ENCODE results near the gene FREM1.
A peak's percentile ranks its signal among the peaks of the same experiment; 100 is the strongest.

FREM1 gene

DNA sequence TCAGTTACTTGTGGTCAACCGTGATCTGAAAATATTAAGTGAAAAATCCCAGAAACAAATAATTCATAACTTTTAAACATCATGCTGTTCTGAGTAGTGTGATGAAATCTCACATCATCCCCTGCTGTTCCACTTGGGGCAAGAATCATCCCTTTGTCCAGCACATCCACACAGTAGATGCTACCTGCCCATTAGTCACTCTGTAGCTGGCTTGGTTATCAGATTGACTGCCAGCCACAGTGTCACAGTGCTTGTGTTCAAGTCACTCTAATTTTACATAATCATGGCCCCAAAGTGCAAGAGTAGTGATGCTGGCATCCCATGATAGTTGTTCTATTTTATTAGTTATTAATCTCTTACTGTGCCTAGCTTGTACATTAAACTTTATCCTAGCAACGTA is 148.6 kb downstream of the FREM1 start:
- DNase-seq (ENCODE audit: low read depth) = no peak

DNA sequence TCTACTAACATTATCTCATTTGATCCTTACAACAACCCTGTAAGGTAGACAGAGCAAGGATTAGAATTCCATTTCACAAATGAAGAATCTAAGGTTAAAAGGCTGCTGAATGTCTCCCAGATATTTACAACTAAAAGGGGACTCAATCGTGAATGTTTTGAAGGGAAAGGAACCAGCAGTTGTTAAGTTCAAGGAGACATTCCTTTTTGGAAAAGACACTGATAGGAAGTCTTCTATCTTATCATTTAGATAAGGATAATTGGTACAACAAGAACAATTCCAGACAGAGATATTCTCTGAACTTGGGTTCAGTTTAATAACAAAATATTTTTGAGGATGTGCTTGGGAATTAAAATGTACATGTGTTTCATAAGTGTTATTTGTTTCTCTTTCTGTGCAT is 150.2 kb downstream of the FREM1 start:
- no peak for DNase-seq (ENCODE audit: low read depth)

DNA sequence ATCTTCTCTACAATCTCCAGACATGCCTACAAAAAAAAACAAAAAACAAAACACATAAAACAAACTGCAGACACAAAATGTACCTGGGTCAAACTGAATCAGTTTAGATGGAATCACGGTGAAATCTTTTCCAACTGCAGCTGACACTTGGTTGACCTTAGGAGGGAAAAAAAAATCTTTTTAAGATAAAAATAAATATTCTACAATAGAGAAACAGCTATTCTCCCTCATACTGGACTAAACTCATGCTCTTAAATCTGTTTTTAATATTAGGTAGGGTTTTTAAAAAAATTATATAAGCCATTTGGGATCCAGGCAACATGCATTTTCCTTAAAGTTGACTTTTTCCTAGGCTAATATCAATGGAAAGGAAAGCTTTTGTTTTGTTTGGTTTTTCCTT is 153.9 kb downstream of the FREM1 start:
- no peak for DNase-seq (ENCODE audit: low read depth)

DNA sequence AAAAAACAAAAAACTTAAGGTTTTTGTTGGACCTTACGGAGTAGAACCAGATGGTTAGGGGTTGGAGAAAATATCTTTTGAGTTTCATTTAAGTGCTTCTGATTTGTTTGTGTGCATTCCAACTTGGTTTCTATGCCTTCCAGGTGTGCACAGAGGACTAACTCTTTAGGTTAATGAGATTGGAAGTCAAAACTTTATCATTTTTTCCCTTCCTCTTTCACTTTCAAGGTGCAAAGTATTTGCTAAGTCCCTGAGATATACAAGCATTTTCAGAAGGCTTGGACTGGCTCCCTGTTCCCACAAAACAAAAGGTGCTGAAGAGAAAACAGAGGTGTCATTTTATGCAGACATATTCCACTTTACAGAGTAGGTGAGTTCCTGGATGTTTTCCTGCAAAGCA is 157.4 kb downstream of the FREM1 start:
- no peak for DNase-seq (ENCODE audit: low read depth)

DNA sequence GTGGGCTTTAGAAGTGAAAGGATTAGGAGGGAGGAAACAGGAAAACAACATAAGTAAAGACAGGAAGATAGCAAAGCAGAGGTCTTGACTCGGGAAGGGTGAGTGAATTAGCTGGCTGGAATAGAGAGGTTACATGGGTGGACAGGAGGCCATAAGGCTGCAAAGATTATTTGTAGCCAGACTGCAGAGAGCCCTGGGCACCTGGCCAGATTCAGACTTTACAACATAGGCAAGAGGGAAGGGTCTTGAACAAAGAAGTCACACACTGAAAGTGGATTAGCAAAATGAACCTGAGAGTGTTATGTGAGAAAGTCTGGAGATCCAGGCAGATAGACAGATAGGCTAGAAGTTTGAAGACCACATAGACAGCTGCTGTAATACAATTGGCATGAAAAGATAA is 158.0 kb downstream of the FREM1 start:
- DNase-seq (ENCODE audit: low read depth) = no peak

DNA sequence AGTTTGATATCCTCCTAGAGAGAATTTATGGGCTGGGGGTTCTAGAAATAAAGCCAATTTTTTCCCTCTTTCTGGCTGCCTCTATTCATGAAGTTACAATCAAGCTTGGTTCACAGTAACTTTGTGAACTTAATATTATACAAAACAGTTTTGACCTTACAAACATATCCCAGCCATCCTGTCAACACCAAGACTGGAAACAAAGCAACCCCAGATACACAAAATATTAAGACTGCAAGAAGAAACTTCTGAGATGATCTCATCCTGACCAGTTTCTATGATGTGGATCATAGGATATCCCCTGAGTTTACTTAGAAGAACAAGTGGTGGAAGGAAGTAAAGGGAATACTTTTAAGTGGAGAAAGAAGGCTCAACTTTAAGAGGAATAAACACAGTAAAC is 159.4 kb downstream of the FREM1 start:
- DNase-seq (ENCODE audit: low read depth) = no peak

DNA sequence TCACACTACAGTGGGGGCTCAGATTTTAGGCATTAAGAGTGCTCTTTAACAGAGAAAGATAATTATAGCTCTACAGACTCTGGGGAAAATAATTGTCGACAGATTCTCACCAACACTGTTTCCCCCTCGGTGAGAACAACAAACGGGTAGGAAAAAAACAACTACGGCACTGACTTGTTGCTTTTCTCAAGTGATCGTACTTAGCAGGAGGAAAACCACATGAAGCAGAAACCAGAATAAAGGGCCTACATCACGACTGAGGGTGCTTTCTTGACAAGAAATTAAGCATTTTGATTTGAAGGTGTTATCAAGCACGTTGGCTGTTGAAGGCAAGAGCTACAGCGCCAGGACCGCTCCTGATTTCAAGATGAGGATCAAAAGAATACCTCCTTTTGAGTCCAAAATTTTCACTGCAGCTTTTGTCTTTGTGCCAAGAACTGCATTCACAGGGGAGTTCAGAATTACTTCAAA is 160.5 kb downstream of the FREM1 start:
- DNase-seq (ENCODE audit: low read depth) = no peak

DNA sequence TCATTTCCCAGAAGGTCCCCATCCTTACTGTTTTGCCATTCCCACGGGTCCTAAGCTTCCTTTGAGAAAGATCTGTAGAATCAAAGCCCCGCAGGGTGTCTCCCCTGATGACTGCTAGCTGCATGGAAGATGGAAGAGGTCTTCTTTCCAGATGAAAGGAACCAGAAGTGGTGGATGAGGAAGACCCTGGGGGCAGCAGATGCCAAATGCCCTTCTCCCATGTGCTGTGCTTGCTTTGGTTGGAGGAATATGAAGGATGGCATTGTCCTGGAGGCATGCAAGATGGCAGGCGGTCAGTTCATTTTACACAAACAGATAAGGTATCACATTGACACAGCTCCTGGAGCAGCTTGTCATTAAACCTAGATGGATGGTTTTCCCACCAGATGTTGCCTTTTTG is 161.9 kb downstream of the FREM1 start:
- DNase-seq (ENCODE audit: low read depth) = no peak

DNA sequence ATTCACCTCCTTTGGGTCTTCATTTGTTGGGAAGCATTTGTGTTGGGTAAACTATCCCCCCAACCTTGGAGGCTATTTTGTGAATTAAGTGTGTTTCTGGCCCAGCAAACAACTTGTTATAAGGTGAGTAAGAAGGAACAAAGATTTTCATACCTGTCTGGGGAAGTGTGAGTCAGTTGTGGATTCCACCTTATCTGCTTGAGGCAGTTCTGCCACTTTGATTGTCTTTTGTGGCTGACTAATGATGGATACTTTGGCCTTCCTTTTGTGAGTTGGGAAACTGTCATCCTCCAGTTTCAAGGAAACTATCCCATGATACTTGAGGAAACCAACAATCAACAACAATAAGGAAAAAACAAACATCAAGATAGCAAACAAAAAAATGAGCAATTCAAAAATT is 163.1 kb downstream of the FREM1 start:
- DNase-seq (ENCODE audit: low read depth) = no peak

DNA sequence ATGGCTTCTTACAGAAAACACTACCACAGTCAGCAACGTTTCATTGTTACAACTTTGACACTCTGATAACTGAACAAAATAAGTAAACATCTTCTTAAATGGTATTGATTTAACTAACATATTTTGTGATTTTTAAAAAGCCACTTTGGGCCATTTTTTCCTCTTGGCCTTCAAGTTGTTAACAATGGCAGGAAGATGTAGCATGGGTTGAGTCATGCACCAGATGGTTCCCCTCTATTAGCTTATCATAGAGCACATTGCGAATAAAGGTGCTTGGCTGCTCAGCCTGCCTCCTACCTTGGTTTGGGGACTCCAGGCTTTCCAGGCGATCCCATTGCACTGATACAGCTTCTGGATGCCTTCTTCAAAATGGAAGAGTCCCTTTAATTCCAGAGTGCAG is 163.6 kb downstream of the FREM1 start:
- no peak for DNase-seq (ENCODE audit: low read depth)

DNA sequence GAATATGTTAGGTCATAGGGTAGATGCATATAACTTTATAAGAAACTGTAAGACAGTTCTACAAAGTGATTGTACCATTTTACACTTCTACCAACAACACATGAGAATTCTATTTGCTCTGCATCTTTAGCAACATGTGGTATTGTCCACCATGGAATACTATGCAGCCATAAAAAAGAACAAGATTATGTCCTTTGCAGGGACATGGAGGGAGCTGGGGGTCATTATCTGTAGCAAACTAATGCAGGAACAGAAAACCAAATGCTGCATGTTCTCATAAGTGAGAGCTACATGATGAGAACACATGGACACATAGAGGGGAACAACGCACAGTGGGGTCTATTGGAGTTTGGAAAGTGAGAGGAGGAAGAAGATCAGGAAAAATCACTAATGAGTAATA is 165.5 kb downstream of the FREM1 start:
- DNase-seq (ENCODE audit: low read depth) = no peak

DNA sequence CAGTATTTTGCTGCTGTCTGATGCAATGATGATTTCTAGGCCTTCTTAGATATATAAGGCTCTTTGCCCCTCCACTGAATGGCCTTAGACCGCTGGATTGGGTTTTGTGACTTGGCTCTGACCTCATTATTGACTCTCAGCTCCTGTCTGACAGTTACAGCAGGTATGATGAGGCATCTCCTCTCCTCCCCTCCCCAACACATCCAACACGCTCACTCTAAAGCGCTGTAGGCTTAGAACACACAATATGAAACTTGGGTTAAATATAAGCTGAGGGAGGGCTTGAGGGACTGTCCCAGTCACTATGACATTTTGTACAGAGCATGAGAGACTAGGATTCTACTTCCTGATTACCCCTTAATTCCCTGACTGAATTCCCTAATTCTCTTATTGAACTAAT is 168.9 kb downstream of the FREM1 start:
- DNase-seq (ENCODE audit: low read depth) = no peak

DNA sequence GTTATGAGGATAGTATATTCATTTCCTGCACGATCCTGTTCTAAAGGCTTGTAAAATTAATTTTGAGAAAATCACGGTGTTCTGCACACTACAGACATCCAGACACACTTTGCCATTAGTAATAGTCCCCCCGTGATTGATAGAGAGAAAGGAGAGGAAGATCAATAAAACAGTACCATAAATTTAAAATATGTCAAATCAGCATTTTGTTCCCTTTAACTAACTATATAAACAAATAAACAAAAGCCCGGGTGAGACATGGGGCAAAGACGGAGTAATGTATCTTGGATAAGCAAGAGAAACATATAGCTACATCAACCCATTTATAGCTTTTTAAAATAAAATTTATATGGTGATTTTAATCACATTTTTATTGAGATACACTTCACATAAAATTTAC is 177.1 kb downstream of the FREM1 start:
- DNase-seq (ENCODE audit: low read depth) = no peak

DNA sequence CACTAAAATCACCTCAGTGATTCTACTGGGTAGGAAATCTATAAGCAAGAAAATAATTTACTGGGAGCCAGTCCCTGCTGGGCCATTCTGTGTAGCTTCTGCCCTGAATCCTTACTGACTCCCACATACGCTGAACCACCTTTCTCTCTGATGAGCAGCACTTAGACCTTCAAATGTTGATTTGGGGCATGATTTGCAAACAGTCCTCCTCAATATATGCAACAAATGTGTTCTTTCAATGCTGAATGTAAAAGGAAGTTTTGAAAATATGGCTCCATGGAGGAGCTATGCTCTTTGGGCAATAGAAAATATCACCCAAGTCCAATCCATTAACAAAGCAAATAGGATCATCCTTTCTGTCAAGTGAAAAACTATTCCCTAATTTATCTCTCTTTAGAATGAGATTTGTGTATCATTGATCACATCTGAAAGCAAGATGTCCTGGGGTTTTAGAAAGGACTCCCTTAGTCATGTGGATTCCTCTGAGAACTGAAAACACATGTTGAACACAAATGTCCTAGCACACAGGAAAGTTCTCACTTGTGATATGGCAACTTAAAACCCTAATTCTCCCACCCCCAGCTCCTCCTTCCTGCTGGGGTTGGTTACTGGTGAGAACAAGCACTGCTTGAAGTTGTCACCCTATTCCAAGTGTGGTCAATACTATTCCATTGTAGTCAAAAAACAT is 178.8 kb downstream of the FREM1 start:
- no peak for DNase-seq (ENCODE audit: low read depth)

DNA sequence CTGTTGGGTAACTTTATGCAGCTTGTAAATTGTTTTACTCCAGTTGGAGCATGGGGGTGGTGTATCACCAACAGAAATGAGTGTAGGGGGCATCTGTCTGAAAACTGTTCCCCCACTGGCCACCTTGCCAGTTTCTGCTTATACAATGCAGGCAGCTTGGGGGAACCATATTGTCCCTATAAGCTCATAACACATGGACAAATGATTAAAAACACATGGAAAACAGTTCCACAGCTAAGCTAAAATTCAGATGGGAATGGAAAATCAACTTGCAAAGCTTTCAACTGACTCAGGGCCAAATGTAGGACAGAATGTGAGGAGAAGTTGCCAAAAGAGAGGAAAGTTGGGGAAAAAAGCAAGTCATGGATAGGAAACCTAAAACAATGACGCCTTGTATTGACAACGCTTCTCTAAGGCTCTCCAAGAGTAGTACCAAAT is 179.7 kb downstream of the FREM1 start:
- peak; percentile 40 for DNase-seq (ENCODE audit: low read depth)

DNA sequence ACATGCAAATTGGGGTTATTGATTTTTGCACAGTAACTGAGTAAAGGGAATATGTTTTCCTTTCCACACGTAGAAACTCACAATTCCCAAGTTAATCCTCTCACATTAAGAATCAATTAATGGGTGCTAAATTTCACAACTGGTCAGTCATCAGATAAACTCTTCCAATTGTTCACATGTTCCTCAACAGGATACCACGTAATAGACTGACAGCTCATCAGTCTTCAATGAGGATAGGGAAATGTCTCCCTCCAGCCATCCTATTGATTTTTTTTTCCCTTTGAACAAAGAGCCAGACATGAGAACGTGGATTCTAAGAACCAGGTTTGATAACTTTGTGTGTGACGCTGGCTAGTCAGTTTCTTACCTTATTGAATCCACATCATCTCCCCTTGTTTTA is 186.9 kb downstream of the FREM1 start:
- DNase-seq (ENCODE audit: low read depth) = no peak

DNA sequence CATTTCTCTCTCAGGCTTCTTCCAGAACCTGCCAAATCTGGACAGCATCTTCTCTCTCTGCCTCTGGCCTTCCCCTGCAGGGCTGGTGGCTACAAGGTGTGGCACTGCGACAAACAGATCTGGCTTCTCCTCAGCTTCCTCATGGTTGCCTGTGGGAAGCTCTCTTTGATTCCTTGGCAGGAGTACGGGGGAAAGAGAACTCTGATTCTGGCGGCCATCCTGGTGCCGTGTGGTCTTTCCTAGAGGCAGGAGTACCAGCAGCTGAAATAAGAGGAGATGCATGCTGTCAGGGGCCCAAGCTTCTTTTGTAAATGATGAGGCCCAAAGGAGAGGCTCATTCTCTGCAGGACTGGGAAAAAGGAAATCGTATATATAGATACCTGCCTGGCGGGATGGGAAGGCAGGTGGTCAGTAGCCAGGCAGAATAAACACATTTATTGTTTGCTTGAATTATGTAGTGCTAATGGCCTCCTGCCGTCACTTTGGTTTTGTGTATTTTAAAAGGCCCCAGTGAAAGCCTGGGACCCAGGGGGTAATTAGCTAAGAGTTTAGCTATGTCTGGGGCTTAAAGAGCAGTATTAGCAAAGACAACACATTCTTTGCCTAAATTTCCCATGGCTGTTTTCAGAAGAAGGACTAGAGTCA is 187.7 kb downstream of the FREM1 start, which contains the start of gene CER1:
Gene CER1, minus strand, starts transcription at position 343 of the 645 bp plus-strand sequence. Its CDS starts 61 bp downstream, at position 282.
- no peak for DNase-seq (ENCODE audit: low read depth)

DNA sequence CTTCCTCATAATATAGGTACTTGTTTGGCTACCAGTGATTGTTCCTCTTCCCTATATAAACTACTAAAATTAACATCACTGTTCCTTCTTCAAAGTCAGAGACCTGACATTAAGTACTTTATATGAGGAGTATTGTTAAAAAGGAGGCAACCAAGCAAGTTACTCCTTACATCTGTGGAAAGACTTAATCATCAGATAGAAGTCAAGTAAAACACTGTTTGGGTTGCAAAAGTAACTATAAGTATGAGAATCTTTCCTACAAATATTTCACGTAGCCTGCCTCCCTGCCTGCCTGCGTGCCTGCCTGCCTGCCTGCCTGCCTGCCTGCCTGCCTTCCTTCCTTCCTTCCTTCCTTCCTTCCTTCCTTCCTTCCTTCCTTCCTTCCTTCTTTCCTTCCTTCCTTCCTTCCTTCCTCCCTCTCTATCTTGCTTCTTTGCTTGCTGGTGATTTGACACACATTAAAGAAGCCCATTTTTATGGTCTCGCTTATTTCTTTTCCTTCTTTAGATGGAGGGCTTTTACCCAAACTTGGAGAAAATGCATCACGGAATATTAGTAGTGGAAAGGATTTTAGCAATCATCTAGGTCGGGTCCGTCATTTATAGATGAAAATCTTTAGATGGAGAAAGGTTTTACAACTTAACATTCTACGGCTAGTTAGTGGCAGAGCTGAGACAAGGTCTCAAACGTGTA is 190.9 kb downstream of the FREM1 start:
- DNase-seq (ENCODE audit: low read depth) = no peak

DNA sequence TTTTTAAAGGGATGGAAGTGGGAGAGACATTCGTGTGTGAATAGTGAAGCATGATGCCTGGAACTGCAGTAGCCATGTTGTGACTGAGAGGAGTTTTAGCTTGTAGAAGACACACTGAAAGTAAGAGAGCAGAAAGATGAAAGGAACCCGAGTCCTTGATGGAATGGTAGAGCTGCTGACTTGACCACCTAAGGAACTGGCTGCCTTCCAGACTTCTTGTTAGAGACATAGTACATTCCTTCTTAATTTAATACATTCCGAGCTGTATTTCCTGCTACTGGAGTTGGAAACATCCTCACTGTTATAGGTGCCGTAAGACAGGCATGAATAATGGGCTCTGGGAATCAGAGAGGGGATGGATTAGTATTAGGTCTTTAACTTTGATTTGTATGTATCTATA is 195.1 kb downstream of the FREM1 start:
- no peak for DNase-seq (ENCODE audit: low read depth)

DNA sequence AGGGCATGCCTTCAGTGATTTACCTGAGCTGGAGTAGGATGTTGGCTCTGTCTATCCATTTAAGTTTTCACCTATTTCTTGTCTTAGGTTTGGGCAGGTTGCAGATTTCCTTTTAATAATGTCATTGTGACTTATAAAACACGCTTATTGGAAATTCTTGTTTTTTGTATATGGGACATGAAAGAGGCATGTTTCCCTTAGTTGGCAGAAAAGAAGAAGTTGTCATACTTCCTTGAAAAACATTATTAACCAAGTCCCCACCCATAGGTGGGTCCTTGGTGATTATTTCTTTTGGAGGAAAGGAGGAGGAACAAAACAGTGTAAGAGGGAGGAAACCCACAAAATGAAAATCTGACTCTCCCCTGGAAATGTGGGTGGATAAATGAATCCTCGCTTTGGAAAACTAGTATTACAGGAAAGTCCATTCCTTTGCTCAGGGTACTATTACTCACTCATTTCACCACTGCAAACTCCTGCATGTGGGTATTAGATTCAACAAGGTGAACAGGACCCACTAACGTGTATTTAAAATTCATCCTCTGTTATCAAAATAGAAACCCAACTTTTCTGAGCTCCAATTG is 197.0 kb downstream of the FREM1 start:
- no peak for DNase-seq (ENCODE audit: low read depth)

DNA sequence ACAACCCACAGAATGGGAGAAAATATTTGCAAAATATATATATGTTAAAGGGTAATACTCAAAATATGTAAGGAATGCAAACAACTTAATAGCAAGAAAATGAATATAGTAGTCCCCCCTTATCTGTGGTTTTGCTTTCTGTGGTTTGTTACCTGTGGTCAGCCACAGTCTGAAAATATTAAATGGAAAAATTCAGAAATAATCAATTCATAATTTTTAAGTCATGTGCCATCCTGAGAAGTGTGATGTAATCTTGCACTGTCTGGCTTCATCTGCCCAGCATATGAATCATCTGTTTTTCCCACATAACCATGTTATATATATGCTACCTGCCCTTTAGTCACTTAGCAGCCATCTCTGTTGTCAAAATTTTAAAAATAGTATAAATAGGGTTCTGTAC is 199.4 kb downstream of the FREM1 start:
- no peak for DNase-seq (ENCODE audit: low read depth)

DNA sequence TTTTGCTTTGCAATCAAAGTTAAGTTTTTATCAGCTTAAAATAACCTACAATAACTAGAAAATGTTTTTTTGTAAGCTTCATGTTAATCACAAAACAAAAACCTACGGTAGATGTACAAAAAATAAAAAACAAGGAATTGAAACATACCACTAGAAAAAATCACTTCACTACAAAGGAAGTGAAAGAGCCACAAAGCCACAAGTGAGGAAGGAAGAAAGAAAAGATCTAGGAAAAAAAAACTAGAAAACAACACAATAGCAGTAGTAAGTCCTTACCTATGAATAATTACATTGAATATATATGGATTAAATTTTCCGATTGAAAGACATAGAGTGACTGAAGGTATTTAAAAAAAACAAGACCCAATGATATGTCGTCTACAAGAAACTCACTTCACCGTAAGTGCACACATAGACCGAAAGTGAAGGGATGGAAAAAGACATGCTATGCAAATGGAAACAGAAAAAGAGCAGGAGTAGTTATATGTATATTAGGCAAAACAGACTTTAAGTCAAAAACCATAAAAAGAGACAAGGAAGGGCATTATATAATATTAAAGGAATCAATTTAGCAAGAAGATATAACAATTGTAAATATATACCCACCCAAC is 203.6 kb downstream of the FREM1 start:
- DNase-seq (ENCODE audit: low read depth) = no peak

Data from fibroblast of gingiva (primary cell).